ENCODE data around the gene SPG21.

Gene SPG21

DNA sequence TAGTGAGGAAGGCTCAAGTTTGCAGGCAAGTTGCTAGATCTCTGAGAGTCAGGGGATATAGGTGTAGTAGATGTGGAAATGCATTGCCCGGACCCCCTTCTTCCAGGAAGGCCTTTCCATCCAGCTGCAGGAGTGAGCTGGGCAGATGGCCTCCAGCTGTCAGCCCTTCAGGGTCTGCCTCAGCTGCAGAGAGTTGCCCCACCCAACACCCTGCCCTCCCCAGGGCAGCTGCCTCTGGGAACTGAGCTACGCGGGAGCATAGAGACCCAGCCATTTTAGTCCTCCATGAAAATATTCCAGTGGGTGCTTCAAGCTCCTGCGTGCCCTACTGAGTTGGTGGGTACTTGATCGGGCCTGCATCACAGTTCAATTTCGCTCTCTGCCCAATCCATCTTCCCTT is 29.6 kb downstream of the SPG21 start:
- Histone ChIP-seq H2BK120ac (ENCODE audit: low read depth, low read length) (no peak overlapping the region), H3K4me2 (ENCODE audit: low read length, poor library complexity, severe bottlenecking) (no peak overlapping the region), H2BK5ac (ENCODE audit: low read depth, low read length, poor library complexity, severe bottlenecking) (no peak overlapping the region), H3K9me3 (ENCODE audit: control insufficient read depth, low read length) (no peaks in the 10 kb centered on the region), H2AK5ac (ENCODE audit: low read length, severe bottlenecking) (no peak overlapping the region), H2BK15ac (ENCODE audit: low read depth, poor library complexity, severe bottlenecking) (no peak overlapping the region), H3K27me3 (ENCODE audit: control insufficient read depth in 1 of 2, insufficient read depth in 1 of 2, low read length in 2 of 2) (no peaks in the 10 kb centered on the region), H4K91ac (ENCODE audit: low read length) (no peak overlapping the region), H3K79me1 (replicated peaks; ENCODE audit: low read length, poor library complexity, severe bottlenecking) (peaks cover 2% of the 10 kb centered on the region), H2BK12ac (ENCODE audit: low read length in 2 of 2) (no peak overlapping the region), H3K27ac (ENCODE audit: low read length, poor library complexity, severe bottlenecking) (no peak overlapping the region), H3K9ac (ENCODE audit: low read length) (no peak overlapping the region), H3K36me3 (ENCODE audit: control insufficient read depth in 1 of 2, insufficient read depth in 2 of 2, low read depth in 1 of 2, low read length in 2 of 2) (peaks cover 55 to 98% of the 10 kb centered on the region in 2 experiments), H3K23ac (ENCODE audit: low read length in 2 of 2) (no peak overlapping the region), H2AFZ (ENCODE audit: low read depth, low read length) (no peak overlapping the region), H3K4me1 (ENCODE audit: control insufficient read depth, insufficient read depth, low read depth, low read length) (no peaks in the 10 kb centered on the region), H3K4me3 (ENCODE audit: insufficient read depth in 1 of 2, low read depth in 1 of 2, low read length in 2 of 2) (no peak overlapping the region), H3K18ac (ENCODE audit: low read depth in 1 of 2, low read length in 2 of 2) (no peak overlapping the region), H4K8ac (ENCODE audit: low read length) (no peak overlapping the region), H3K4ac (ENCODE audit: low read depth in 1 of 2, low read length in 2 of 2) (no peak overlapping the region), H3K14ac (ENCODE audit: low read length in 2 of 2) (no peak overlapping the region)
- 96% methylated on average over 6 of the region's 6 CpGs for WGBS
- no peak for DNase-seq

DNA sequence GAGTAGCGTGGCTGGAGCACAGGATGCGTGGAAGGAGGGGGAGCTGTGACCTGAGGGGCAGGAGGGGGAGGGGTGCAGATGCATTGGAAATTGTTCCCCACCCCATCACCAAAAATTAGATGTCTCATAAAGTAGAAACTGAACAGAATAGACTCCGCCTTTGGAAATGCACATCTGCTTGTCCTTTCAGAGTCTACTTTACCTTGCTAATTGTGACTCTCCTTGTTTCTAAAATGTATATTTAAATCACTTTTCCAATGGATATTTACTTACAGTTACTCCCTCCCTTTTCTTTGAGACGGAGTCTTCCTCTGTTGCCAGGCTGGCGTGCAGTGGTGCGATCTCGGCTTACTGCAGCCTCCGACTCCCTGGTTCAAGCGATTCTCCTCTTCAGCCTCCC is 30.6 kb downstream of the SPG21 start:
- H3K4ac ChIP-seq (ENCODE audit: low read depth in 1 of 2, low read length in 2 of 2) = no peak overlapping the region
- no peak overlapping the region for H3K14ac ChIP-seq (ENCODE audit: low read length in 2 of 2)
- H2AFZ ChIP-seq (ENCODE audit: low read depth, low read length) = no peak overlapping the region
- H3K9me3 ChIP-seq (ENCODE audit: control insufficient read depth, low read length) = no peaks in the 10 kb centered on the region
- H3K4me2 ChIP-seq (ENCODE audit: low read length, poor library complexity, severe bottlenecking) = no peak overlapping the region
- no peaks in the 10 kb centered on the region for H3K4me1 ChIP-seq (ENCODE audit: control insufficient read depth, insufficient read depth, low read depth, low read length)
- no peak for DNase-seq
- H3K9ac ChIP-seq (ENCODE audit: low read length) = no peak overlapping the region
- 97% methylated on average over 7 of the region's 9 CpGs for WGBS
- H4K8ac ChIP-seq (ENCODE audit: low read length) = no peak overlapping the region
- H2BK120ac ChIP-seq (ENCODE audit: low read depth, low read length) = no peak overlapping the region
- no peak overlapping the region for H3K27ac ChIP-seq (ENCODE audit: low read length, poor library complexity, severe bottlenecking)
- H3K27me3 ChIP-seq (ENCODE audit: control insufficient read depth in 1 of 2, insufficient read depth in 1 of 2, low read length in 2 of 2) = no peaks in the 10 kb centered on the region
- no peak overlapping the region for H3K18ac ChIP-seq (ENCODE audit: low read depth in 1 of 2, low read length in 2 of 2)
- no peak overlapping the region for H3K23ac ChIP-seq (ENCODE audit: low read length in 2 of 2)
- H3K79me1 ChIP-seq (replicated peaks; ENCODE audit: low read length, poor library complexity, severe bottlenecking) = peaks cover 2% of the 10 kb centered on the region
- no peak overlapping the region for H2BK12ac ChIP-seq (ENCODE audit: low read length in 2 of 2)
- no peak overlapping the region for H4K91ac ChIP-seq (ENCODE audit: low read length)
- H2AK5ac ChIP-seq (ENCODE audit: low read length, severe bottlenecking) = no peak overlapping the region
- no peak overlapping the region for H3K4me3 ChIP-seq (ENCODE audit: insufficient read depth in 1 of 2, low read depth in 1 of 2, low read length in 2 of 2)
- H2BK15ac ChIP-seq (ENCODE audit: low read depth, poor library complexity, severe bottlenecking) = no peak overlapping the region
- H2BK5ac ChIP-seq (ENCODE audit: low read depth, low read length, poor library complexity, severe bottlenecking) = no peak overlapping the region
- H3K36me3 ChIP-seq (ENCODE audit: control insufficient read depth in 1 of 2, insufficient read depth in 2 of 2, low read depth in 1 of 2, low read length in 2 of 2) = peaks cover 51 to 90% of the 10 kb centered on the region in 2 experiments

DNA sequence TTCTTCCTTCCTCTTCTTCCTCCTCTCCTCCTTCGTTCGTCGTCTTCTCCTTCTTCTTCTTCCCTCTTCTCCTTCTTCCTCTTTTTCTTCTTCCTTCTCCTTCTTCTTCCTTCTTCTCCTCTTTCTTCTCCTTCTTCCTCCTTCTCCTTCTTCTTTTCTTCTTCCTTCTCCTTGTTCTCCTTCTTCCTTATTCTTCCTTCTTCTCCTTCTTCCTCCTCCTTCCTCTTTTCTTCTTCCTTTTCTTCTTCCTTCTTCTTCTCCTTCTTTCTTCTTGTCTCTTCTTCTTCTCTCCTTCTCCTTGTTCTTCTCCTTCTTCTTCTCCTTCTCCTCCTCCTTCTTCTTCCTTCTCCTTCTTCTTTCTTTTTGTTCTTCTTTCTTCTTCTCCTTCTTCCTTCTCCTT is 35.3 kb downstream of the SPG21 start:
- Histone ChIP-seq H3K23ac (ENCODE audit: low read length in 2 of 2) (no peak overlapping the region), H3K9me3 (ENCODE audit: control insufficient read depth, low read length) (no peaks in the 10 kb centered on the region), H3K4me1 (ENCODE audit: control insufficient read depth, insufficient read depth, low read depth, low read length) (no peaks in the 10 kb centered on the region), H3K27ac (ENCODE audit: low read length, poor library complexity, severe bottlenecking) (no peak overlapping the region), H2BK12ac (ENCODE audit: low read length in 2 of 2) (no peak overlapping the region), H4K91ac (ENCODE audit: low read length) (no peak overlapping the region), H3K9ac (ENCODE audit: low read length) (no peak overlapping the region), H3K27me3 (ENCODE audit: control insufficient read depth in 1 of 2, insufficient read depth in 1 of 2, low read length in 2 of 2) (no peaks in the 10 kb centered on the region), H2AK5ac (ENCODE audit: low read length, severe bottlenecking) (no peak overlapping the region), H3K79me1 (replicated peaks; ENCODE audit: low read length, poor library complexity, severe bottlenecking) (no peaks in the 10 kb centered on the region), H2BK120ac (ENCODE audit: low read depth, low read length) (no peak overlapping the region), H2BK15ac (ENCODE audit: low read depth, poor library complexity, severe bottlenecking) (no peak overlapping the region), H3K4ac (ENCODE audit: low read depth in 1 of 2, low read length in 2 of 2) (no peak overlapping the region), H4K8ac (ENCODE audit: low read length) (no peak overlapping the region), H3K4me3 (ENCODE audit: insufficient read depth in 1 of 2, low read depth in 1 of 2, low read length in 2 of 2) (no peak overlapping the region), H3K4me2 (ENCODE audit: low read length, poor library complexity, severe bottlenecking) (no peak overlapping the region), H2BK5ac (ENCODE audit: low read depth, low read length, poor library complexity, severe bottlenecking) (no peak overlapping the region), H3K18ac (ENCODE audit: low read depth in 1 of 2, low read length in 2 of 2) (no peak overlapping the region), H3K36me3 (ENCODE audit: control insufficient read depth in 1 of 2, insufficient read depth in 2 of 2, low read depth in 1 of 2, low read length in 2 of 2) (peaks cover 25 to 43% of the 10 kb centered on the region in 2 experiments), H3K14ac (ENCODE audit: low read length in 2 of 2) (no peak overlapping the region), H2AFZ (ENCODE audit: low read depth, low read length) (no peak overlapping the region)
- DNase-seq = no peak
- WGBS = 98% methylated on average over 2 of the region's 3 CpGs

DNA sequence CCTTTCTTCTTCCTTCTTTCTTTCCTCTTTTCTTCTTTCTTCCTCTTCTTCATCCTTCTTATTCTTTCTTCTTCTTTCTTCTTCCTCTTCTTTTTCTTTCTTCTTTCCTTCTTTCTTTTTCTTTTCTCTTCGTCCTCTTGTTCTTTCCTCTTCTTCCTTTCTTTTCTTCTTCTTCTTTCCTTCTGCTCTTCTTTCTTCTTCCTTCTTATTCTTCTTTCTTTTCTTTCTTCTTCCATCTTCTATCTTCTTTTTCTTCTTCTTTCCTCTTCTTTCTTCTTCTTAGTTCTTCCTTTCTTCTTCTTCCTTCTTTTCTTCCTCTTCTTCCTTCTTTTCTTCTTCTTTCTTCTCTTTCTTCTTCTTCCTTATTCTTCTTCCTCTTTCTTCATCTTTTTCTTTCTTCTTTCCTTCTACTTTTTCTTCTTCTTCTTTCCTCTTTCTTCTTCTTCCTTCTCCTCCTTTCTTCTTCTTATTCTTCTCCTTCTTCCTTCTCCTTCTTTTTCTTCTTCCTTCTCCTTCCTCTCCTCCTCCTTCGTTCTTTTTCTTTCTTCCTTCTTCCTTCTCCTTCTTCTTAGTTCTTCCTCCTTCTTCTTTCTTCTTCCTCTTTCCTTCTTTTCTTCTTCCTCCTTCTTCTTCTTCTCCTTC is 37.8 kb downstream of the SPG21 start:
- no peak for DNase-seq
- Histone ChIP-seq H4K8ac (ENCODE audit: low read length) (no peak overlapping the region), H3K23ac (ENCODE audit: low read length in 2 of 2) (no peak overlapping the region), H2BK120ac (ENCODE audit: low read depth, low read length) (no peak overlapping the region), H3K9me3 (ENCODE audit: control insufficient read depth, low read length) (no peaks in the 10 kb centered on the region), H2AFZ (ENCODE audit: low read depth, low read length) (no peak overlapping the region), H3K18ac (ENCODE audit: low read depth in 1 of 2, low read length in 2 of 2) (no peak overlapping the region), H3K4me1 (ENCODE audit: control insufficient read depth, insufficient read depth, low read depth, low read length) (no peaks in the 10 kb centered on the region), H4K91ac (ENCODE audit: low read length) (no peak overlapping the region), H2BK5ac (ENCODE audit: low read depth, low read length, poor library complexity, severe bottlenecking) (no peak overlapping the region), H2AK5ac (ENCODE audit: low read length, severe bottlenecking) (no peak overlapping the region), H3K9ac (ENCODE audit: low read length) (no peak overlapping the region), H3K36me3 (ENCODE audit: control insufficient read depth in 1 of 2, insufficient read depth in 2 of 2, low read depth in 1 of 2, low read length in 2 of 2) (peaks cover 17 to 18% of the 10 kb centered on the region in 2 experiments), H2BK15ac (ENCODE audit: low read depth, poor library complexity, severe bottlenecking) (no peak overlapping the region), H3K27ac (ENCODE audit: low read length, poor library complexity, severe bottlenecking) (no peak overlapping the region), H3K27me3 (ENCODE audit: control insufficient read depth in 1 of 2, insufficient read depth in 1 of 2, low read length in 2 of 2) (no peaks in the 10 kb centered on the region), H3K4ac (ENCODE audit: low read depth in 1 of 2, low read length in 2 of 2) (no peak overlapping the region), H3K4me3 (ENCODE audit: insufficient read depth in 1 of 2, low read depth in 1 of 2, low read length in 2 of 2) (no peak overlapping the region), H3K14ac (ENCODE audit: low read length in 2 of 2) (no peak overlapping the region), H3K79me1 (replicated peaks; ENCODE audit: low read length, poor library complexity, severe bottlenecking) (no peaks in the 10 kb centered on the region), H3K4me2 (ENCODE audit: low read length, poor library complexity, severe bottlenecking) (no peak overlapping the region), H2BK12ac (ENCODE audit: low read length in 2 of 2) (no peak overlapping the region)
- 95% methylated on average over 2 of the region's 2 CpGs for WGBS
